Activated CD8-positive, alpha-beta memory T cell treated with anti-CD3 and anti-CD28 coated beads for 36 hours (primary cell): ENCODE measurements around the gene TUSC2. TPM values are rescaled to one million over a fixed set of nuclear protein-coding genes. Genes with fewer than 3 reads are reported as not detected.

Experiments
- CTCF ChIA-PET: fragments of 350-600 bp; sonication (Branson Sonifier 250); formaldehyde crosslinking; loops from one replicate; lab custom pipeline; 2021; ENCODE audit warnings: antibody characterized with exemption; lab: Charles Lee
- POLR2A ChIA-PET: fragments of 350-600 bp; sonication (Branson Sonifier 250); formaldehyde crosslinking; loops from one replicate; lab custom pipeline; 2021; ENCODE audit warnings: antibody characterized with exemption; lab: Charles Lee
- total RNA-seq, 2 experiments: library from RNA; stranded (reverse); gene quantifications; one replicate each; pipeline ENCODE4 v1.2.3, GENCODE V29; 2021

TUSC2 gene
- total RNA-seq, 2 experiments from 2014 or later: 33.6 TPM

DNA sequence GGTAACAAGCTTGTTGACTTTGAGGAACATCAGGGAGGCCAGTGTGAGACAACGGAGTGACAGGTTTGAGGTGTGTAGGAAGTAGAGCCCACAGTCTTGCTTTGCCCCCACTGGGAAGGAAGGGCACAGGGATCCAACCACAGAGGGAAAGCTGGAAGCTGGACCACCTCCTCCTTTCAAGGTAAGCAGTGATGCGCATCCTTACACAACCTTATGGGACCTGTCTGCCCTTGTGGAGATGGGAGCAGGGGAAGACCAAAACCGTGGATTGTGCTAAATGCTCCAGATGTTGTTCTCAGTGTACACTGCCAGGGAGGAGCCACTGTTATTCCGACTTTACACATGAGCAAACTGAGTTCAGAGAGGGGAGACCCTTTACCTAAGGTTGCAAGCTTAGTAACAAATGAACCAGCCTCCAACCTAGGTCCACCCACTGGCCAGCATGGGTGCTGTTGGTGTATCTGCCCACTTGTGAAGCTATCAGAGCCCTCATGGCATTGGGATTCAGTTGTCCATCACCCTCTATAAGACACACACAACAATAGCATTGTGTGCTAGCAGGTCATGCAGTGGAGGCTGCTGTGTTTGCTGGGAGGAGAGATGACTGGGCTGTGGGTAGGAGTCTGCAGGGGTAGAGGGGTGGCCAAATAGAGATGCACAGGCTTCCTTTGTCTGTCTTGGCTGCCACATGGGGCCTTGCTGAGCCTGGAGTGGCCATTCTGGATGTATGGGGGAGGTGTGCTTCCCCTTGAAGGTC lies 49.7 kb downstream of the TUSC2 start:
- CTCF ChIA-PET: interaction anchor here (0.6 to 2.1 kb wide), 5 partner anchors 10 to 86 kb away, joined by 3 to 7 read pairs (median 3); no protein-coding TSS in a partner anchor

DNA sequence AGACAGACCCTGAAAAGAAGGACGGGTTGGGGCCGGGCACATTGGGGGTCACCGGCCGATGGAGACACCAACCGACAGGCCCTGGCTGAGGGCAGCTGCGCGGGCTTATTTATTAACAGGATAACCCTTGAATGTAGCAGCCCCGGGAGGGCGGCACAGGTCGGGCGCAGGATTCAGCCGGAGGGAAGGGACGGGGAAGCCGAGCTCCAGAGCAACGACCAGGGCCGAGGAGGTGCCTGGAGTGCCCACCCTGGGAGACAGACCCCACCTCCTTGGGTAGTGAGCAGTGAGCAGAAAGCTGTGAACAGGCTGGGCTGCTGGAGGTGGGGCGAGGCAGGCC lies 51.3 kb downstream of the TUSC2 start:
- POLR2A ChIA-PET: interaction anchor here (0.6 kb wide), 1 partner anchor 25 kb away, joined by 5 read pairs; no protein-coding TSS in a partner anchor
- CTCF ChIA-PET: interaction anchor here (0.7 to 3.4 kb wide), 5 partner anchors 30 to 86 kb away, joined by 3 to 13 read pairs (median 4); partner anchors contain the start of gene GNAT1

More for the DNA sequence above, 49.7 kb downstream of the TUSC2 start:
- POLR2A ChIA-PET: interaction anchor here (0.9 to 1.5 kb wide), 2 partner anchors 14 to 42 kb away, joined by 3 to 4 read pairs; partner anchors contain the start of genes GNAI2 and IFRD2

DNA sequence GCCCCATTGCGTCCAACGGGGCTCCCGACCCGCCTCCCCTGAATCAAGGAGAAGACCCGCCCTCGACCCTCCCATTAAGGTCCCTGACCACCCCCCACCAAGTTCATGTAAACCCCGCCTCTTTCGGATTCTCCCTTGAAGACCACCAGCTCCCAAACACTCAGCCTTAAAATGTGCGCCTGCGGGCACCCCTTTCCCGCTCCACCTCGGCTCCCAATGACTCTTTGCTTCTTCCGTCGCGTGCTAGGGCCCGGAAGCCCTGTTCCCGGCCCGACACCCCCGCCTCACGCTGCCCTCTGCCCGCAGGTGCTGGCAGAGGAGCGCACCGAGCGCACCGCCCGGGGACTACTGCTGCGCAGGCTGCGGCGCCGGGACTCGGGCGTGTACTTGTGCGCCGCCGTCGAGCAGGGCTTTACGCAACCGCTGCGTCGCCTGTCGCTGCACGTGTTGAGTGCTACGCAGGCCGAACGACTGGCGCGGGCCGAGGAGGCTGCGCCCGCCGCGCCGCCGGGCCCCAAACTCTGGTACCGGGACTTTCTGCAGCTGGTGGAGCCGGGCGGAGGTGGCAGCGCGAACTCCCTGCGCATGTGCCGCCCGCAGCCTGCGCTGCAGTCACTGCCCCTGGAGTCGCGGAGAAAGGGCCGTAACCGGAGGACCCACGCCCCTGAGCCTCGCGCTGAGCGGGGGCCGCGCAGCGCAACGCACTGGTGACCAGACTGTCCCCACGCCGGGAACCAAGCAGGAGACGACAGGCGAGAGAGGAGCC lies 51.8 kb downstream of the TUSC2 start:
- ChIA-PET CTCF (interaction anchor here (0.6 to 6.6 kb wide), 9 partner anchors 8 to 85 kb away, joined by 3 to 53 read pairs (median 5); partner anchors contain the start of genes GNAI2, GNAT1 and IFRD2), POLR2A (interaction anchor here (1.2 kb wide), 1 partner anchor 30 kb away, joined by 3 read pairs; no protein-coding TSS in a partner anchor)

DNA sequence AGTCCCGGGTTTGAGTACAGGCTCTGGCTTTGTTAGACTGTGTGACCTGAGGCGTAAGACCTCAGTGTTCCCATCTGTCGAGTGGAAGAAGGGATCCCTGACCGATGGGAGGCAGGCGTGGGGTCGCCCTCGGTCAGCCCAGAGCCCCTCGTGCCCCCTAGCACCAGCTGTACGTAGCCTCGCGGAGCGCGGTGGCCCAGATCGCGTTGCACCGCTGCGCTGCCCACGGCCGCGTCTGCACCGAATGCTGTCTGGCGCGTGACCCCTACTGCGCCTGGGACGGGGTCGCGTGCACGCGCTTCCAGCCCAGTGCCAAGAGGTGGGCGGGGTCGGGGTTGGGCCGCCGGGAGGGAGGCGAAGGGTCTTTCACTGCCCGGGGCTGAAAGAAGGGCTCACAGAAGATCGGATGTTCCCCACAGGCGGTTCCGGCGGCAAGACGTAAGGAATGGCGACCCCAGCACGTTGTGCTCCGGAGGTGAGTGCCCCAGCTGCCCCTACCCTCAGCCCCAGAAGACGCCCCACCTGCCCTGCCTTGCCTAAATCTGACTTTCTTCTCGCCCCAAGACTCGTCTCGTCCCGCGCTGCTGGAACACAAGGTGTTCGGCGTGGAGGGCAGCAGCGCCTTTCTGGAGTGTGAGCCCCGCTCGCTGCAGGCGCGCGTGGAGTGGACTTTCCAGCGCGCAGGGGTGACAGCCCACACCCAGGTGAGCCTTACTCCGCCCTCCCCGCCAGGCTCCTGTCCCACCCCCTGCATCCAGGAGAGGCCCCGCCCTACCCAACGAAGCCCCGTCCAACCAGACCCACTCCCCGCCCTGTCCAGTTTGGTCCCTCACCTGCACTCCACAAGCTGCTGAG lies 52.7 kb downstream of the TUSC2 start:
- ChIA-PET CTCF (interaction anchor here (0.7 to 6.6 kb wide), 15 partner anchors 8 to 81 kb away, joined by 3 to 53 read pairs (median 5); partner anchors contain the start of genes GNAI2, IFRD2 and TUSC2), POLR2A (interaction anchor here (0.7 to 1.2 kb wide), 2 partner anchors 29 kb away, joined by 3 read pairs; no protein-coding TSS in a partner anchor)

Other genes with a start within 250 kb of the TUSC2 start
- gene RBM5, start 239.3 kb downstream of the TUSC2 start, total RNA-seq: 100 to 1,000 TPM; 101 to 108 TPM
- under 1 TPM; 0.10 to 0.36 TPM for gene SEMA3F, start 172.9 kb downstream of the TUSC2 start, total RNA-seq
- gene GNAT1, start 136.6 kb downstream of the TUSC2 start, total RNA-seq: not detected
- gene SLC38A3, start 123.0 kb downstream of the TUSC2 start, total RNA-seq: under 1 TPM in 1 of 2 experiments, not detected in 1; 0.29 TPM
- gene GNAI2, start 92.0 kb downstream of the TUSC2 start, total RNA-seq: 100 to 1,000 TPM; 239 to 242 TPM
- under 1 TPM; 0.40 to 0.46 TPM for gene SEMA3B, start 59.1 kb downstream of the TUSC2 start, total RNA-seq
- gene LSMEM2, start 49.1 kb downstream of the TUSC2 start, total RNA-seq: not detected
- 100 to 1,000 TPM; 197 to 200 TPM for gene IFRD2, start 35.8 kb downstream of the TUSC2 start, total RNA-seq
- gene HYAL3, start 28.8 kb downstream of the TUSC2 start, total RNA-seq: 1 to 10 TPM; 8.5 to 9.4 TPM
- gene NAA80, start 28.8 kb downstream of the TUSC2 start, total RNA-seq: 10 to 100 TPM; 17.3 to 17.5 TPM
- under 1 TPM in 1 of 2 experiments, not detected in 1; 0.36 TPM for gene HYAL1, start 24.6 kb downstream of the TUSC2 start, total RNA-seq
- gene HYAL2, start 5.5 kb downstream of the TUSC2 start, total RNA-seq: 10 to 100 TPM; 11.7 to 11.9 TPM
- 10 to 100 TPM; 68.2 to 72.5 TPM for gene RASSF1, start 12.6 kb upstream of the TUSC2 start, total RNA-seq
- 1 to 10 TPM; 1.6 TPM for gene ZMYND10, start 17.5 kb upstream of the TUSC2 start, total RNA-seq
- gene NPRL2, start 22.6 kb upstream of the TUSC2 start, total RNA-seq: 10 to 100 TPM; 39.5 to 46.6 TPM
- 10 to 100 TPM; 25.8 to 28.2 TPM for gene CYB561D2, start 22.6 kb upstream of the TUSC2 start, total RNA-seq
- gene TMEM115, start 31.3 kb upstream of the TUSC2 start, total RNA-seq: 10 to 100 TPM; 25.2 to 26.3 TPM
- under 1 TPM; 0.55 to 0.67 TPM for gene CACNA2D2, start 175.4 kb upstream of the TUSC2 start, total RNA-seq
- 10 to 100 TPM; 11.3 to 12.7 TPM for gene C3orf18, start 239.5 kb upstream of the TUSC2 start, total RNA-seq
- 10 to 100 TPM; 58.6 to 59.7 TPM for gene HEMK1, start 241.3 kb upstream of the TUSC2 start, total RNA-seq